Measurements from ENCODE around the gene HGS. TPM values are rescaled to one million over a fixed set of nuclear protein-coding genes. Genes with fewer than 3 reads are reported as not detected.

HGS gene
- total and polyA plus RNA-seq, 2 of the 13 experiments (the other 11 are each of a cell fraction or from before 2014, with no cell fraction given), result 73.3 to 78.1 TPM

DNA sequence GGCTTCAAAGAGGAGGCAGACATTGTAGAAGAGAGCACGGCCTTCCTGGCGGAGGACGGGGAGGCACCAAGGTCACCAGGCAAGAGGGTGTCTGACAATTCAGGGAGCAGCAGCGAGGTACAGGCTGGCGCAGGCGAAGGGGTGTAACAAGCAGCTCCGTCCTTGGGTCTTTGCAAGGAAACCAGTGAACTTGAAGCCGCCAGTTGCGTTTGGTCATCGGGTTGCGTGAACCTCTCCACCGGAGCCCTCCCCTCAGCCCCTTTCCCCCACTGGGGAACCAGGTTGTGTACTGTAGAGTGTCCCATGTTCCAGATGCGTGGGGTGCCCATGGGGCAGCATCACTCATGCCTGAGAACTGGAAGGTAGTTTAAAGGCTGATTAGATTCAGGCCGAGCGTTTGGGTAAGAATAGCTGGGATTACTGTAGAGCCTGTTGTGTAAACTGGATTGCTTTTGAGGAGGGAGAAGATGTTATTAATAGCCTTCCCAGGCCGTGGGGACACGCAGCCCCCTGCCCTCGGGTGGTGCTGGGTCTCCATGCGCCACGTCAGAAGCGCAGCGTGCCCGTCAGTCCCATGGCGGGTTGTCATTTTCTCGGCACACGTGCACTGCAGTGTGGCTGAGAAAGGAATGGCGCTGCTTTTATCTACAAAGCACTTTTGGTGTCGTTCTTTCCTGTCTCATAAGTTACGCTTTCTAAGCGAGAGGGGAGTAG, 21.9 kb downstream of the HGS start:
- H2AFZ ChIP-seq (ENCODE audit: low read length), result no peak overlapping the region
- H3K27ac ChIP-seq (ENCODE audit: extremely low read length, insufficient read depth, low read length), result peak overlapping the region; percentile 21
- H3K27me3 ChIP-seq (ENCODE audit: control insufficient read depth in 1 of 2, insufficient read depth in 2 of 2, low read length in 2 of 2), result no peaks in the 10 kb centered on the region; a peak in 1 of 5 replicates
- H3K4me2 ChIP-seq (ENCODE audit: low read depth, low read length), result no peak overlapping the region
- H4K20me1 ChIP-seq (ENCODE audit: insufficient read depth, low read length), result peaks cover 13% of the 10 kb centered on the region; the same call in 1 of the 2 replicates
- ChIA-PET CTCF (ENCODE audit: low intra/inter-chr PET ratio, low total read pairs) (no interaction called here), POLR2A (interaction anchor here (1.0 to 4.9 kb wide), 3 partner anchors 7 to 285 kb away, joined by 3 to 143 read pairs (median 124); partner anchors contain the start of genes ARL16, HGS and SLC25A10)
- in situ Hi-C loops (cut with HindIII; ENCODE audit: extremely low pct_ligation_motif_present, low pct_unique_long_range_greater_than_20kb) (no loop called here), intact Hi-C loops (cut with micrococcal nuclease; ENCODE audit: unreplicated experiment) (no loop called here)
- no peak overlapping the region for H3K4me3 ChIP-seq (replicated peaks in 1 of 3; ENCODE audit: insufficient read depth in 1 of 3, low read depth in 2 of 3, low read length in 3 of 3)
- H3K36me3 ChIP-seq (replicated peaks in 1 of 2; ENCODE audit: control insufficient read depth in 1 of 2, insufficient read depth in 2 of 2, low read length in 2 of 2), result peaks cover 24 to 48% of the 10 kb centered on the region in 2 experiments
- H3K9me3 ChIP-seq (ENCODE audit: low read length), result no peaks in the 10 kb centered on the region
- WGBS (ENCODE audit: low lambda C conversion rate), result 96% methylated on average over 30 of the region's 30 CpGs
- peaks cover 47% of the 10 kb centered on the region for H3K79me2 ChIP-seq (ENCODE audit: insufficient read depth, low read length)
- BruUV-seq (replicated peaks), result no TSS peak
- peak overlapping the region; percentile 9; the same call in 1 of the 2 replicates for H3K9ac ChIP-seq (ENCODE audit: insufficient read depth, low read depth, low read length)
- H3K4me1 ChIP-seq (ENCODE audit: insufficient read depth, low read length), result peaks cover 38% of the 10 kb centered on the region
- DNase-seq (ENCODE audit: low spot score) (no peak), FAIRE-seq (no peak), ATAC-seq (no peak)
- TF ChIP-seq RBM22 (optimal IDR thresholded peaks at IDR 0.05; ENCODE audit: low read length), result peak; percentile 92
- TF ChIP-seq RBAK (CRISPR knock-in tag; IDR thresholded peaks at IDR 0.05), result 0 out of 2 replicates have a peak, but pooled peaks have one; percentile 23
- no peak for TF ChIP-seq RFX5 (IDR thresholded peaks at IDR 0.05; ENCODE audit: low read depth, low read length)
- TF ChIP-seq HOXA7 (CRISPR knock-in tag; IDR thresholded peaks at IDR 0.05), result no peak
- TF ChIP-seq ZNF616 (CRISPR knock-in tag; IDR thresholded peaks at IDR 0.05; ENCODE audit: low read depth), result no peak
- TF ChIP-seq ZBTB8A (CRISPR knock-in tag; IDR thresholded peaks at IDR 0.05; ENCODE audit: borderline replicate concordance, low read depth), result no peak
- no peak for TF ChIP-seq ZNF558 (CRISPR knock-in tag; IDR thresholded peaks at IDR 0.05; ENCODE audit: borderline replicate concordance)
- no peak for TF ChIP-seq RNF2 (conservative IDR thresholded peaks at IDR 0.05; ENCODE audit: low read depth)
- no peak for TF ChIP-seq KLF16 (CRISPR knock-in tag; IDR thresholded peaks at IDR 0.05)
- TF ChIP-seq ZNF749 (CRISPR knock-in tag; IDR thresholded peaks at IDR 0.05; ENCODE audit: borderline replicate concordance), result no peak
- TF ChIP-seq, protein P1, sequence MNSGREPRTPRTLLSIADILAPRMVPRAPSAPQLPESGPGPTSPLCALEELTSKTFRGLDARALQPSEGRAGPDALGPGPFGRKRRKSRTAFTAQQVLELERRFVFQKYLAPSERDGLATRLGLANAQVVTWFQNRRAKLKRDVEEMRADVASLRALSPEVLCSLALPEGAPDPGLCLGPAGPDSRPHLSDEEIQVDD (CRISPR knock-in tag; IDR thresholded peaks at IDR 0.05; ENCODE audit: borderline replicate concordance), result no peak
- no peak for TF ChIP-seq MIXL1 (CRISPR knock-in tag; IDR thresholded peaks at IDR 0.05)
- TF ChIP-seq, protein P2, sequence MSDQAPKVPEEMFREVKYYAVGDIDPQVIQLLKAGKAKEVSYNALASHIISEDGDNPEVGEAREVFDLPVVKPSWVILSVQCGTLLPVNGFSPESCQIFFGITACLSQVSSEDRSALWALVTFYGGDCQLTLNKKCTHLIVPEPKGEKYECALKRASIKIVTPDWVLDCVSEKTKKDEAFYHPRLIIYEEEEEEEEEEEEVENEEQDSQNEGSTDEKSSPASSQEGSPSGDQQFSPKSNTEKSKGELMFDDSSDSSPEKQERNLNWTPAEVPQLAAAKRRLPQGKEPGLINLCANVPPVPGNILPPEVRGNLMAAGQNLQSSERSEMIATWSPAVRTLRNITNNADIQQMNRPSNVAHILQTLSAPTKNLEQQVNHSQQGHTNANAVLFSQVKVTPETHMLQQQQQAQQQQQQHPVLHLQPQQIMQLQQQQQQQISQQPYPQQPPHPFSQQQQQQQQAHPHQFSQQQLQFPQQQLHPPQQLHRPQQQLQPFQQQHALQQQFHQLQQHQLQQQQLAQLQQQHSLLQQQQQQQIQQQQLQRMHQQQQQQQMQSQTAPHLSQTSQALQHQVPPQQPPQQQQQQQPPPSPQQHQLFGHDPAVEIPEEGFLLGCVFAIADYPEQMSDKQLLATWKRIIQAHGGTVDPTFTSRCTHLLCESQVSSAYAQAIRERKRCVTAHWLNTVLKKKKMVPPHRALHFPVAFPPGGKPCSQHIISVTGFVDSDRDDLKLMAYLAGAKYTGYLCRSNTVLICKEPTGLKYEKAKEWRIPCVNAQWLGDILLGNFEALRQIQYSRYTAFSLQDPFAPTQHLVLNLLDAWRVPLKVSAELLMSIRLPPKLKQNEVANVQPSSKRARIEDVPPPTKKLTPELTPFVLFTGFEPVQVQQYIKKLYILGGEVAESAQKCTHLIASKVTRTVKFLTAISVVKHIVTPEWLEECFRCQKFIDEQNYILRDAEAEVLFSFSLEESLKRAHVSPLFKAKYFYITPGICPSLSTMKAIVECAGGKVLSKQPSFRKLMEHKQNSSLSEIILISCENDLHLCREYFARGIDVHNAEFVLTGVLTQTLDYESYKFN (CRISPR knock-in tag; conservative IDR thresholded peaks at IDR 0.05), result no peak
- TF ChIP-seq, protein P3, sequence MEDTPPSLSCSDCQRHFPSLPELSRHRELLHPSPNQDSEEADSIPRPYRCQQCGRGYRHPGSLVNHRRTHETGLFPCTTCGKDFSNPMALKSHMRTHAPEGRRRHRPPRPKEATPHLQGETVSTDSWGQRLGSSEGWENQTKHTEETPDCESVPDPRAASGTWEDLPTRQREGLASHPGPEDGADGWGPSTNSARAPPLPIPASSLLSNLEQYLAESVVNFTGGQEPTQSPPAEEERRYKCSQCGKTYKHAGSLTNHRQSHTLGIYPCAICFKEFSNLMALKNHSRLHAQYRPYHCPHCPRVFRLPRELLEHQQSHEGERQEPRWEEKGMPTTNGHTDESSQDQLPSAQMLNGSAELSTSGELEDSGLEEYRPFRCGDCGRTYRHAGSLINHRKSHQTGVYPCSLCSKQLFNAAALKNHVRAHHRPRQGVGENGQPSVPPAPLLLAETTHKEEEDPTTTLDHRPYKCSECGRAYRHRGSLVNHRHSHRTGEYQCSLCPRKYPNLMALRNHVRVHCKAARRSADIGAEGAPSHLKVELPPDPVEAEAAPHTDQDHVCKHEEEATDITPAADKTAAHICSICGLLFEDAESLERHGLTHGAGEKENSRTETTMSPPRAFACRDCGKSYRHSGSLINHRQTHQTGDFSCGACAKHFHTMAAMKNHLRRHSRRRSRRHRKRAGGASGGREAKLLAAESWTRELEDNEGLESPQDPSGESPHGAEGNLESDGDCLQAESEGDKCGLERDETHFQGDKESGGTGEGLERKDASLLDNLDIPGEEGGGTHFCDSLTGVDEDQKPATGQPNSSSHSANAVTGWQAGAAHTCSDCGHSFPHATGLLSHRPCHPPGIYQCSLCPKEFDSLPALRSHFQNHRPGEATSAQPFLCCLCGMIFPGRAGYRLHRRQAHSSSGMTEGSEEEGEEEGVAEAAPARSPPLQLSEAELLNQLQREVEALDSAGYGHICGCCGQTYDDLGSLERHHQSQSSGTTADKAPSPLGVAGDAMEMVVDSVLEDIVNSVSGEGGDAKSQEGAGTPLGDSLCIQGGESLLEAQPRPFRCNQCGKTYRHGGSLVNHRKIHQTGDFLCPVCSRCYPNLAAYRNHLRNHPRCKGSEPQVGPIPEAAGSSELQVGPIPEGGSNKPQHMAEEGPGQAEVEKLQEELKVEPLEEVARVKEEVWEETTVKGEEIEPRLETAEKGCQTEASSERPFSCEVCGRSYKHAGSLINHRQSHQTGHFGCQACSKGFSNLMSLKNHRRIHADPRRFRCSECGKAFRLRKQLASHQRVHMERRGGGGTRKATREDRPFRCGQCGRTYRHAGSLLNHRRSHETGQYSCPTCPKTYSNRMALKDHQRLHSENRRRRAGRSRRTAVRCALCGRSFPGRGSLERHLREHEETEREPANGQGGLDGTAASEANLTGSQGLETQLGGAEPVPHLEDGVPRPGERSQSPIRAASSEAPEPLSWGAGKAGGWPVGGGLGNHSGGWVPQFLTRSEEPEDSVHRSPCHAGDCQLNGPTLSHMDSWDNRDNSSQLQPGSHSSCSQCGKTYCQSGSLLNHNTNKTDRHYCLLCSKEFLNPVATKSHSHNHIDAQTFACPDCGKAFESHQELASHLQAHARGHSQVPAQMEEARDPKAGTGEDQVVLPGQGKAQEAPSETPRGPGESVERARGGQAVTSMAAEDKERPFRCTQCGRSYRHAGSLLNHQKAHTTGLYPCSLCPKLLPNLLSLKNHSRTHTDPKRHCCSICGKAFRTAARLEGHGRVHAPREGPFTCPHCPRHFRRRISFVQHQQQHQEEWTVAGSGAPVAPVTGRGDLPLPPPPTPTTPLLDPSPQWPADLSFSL (CRISPR knock-in tag; IDR thresholded peaks at IDR 0.05), result no peak
